ENCODE results near the gene ZFYVE9.
"Not testable (repeated sequence)": the region's sequence is repeated elsewhere in the genome, so short reads cannot be mapped to it uniquely, and the experiment has no call there.

Gene ZFYVE9

GRCh38 chr1:52142220-52143183, 613 bp downstream of the ZFYVE9 start:
- peak in 2 of 3 donors; percentile 16 to 20 for DNase-seq (ENCODE audit: low read depth in 2 of 3, low spot score in 1 of 3)

DNA sequence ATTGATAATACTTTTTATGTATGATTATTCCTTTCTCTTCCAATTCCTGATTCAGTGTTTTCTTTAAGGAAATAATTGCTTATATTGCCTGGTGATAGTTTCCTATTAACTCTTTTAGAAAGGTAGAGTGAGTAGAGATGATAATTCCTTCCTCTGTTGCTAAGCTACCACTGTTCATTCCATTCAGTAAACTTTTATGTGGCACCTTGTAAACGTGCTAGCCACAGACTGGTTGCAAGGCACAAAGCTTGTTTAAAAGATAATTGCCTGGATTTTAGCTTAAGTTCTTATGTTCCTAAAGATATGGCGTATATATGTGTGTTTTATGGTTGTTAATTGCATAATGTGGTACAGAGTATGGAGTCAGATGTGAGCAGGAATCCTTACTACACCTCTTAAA, 3.2 kb downstream of the ZFYVE9 start:
- DNase-seq (ENCODE audit: low read depth in 2 of 3, low spot score in 1 of 3) = no peak

DNA sequence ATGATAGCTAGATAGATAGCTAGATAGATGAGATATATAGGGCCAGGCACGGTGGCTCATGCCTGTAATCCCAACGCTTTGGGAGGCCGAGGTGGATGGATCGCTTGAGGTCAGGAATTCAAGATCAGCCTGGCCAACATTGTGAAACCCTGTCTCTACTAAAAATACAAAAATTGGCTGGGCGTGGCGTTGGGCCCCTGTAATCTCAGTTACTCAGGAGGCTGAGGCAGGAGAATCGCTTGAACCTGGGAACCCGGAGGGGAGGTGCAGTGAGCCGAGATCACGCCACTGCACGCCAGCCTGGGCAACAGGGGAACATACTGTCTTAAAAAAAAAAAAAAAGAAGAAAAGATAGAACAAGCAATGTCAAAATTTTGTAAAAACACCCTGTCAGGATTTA, 8.6 kb downstream of the ZFYVE9 start:
- not testable (repeated sequence) for DNase-seq (ENCODE audit: low read depth in 2 of 3, low spot score in 1 of 3)

- no peak for DNase-seq (ENCODE audit: low read depth in 2 of 3, low spot score in 1 of 3)
Measured at GRCh38 chr1:52150946-52151345, 9.1 kb downstream of the ZFYVE9 start.

DNA sequence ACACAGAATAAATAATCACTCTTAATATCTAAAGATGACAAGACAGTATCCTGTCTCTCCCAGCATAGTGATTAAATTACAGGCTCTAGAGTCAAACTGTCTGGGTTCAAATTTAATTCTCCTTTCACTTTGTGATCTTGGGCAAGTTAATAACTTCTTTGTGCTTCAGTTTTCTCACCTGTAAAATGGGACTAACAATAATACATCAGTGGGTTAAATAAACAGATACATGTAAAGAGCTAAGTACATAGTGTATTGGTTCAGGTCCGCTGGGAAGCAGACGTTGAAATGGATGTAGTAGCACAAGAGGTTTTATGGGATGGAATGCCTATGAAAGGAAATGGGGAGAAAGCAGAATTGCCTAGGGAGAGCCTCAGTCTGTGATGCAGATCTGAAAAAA, 10.7 kb downstream of the ZFYVE9 start:
- DNase-seq (ENCODE audit: low read depth in 2 of 3, low spot score in 1 of 3) = no peak

DNA sequence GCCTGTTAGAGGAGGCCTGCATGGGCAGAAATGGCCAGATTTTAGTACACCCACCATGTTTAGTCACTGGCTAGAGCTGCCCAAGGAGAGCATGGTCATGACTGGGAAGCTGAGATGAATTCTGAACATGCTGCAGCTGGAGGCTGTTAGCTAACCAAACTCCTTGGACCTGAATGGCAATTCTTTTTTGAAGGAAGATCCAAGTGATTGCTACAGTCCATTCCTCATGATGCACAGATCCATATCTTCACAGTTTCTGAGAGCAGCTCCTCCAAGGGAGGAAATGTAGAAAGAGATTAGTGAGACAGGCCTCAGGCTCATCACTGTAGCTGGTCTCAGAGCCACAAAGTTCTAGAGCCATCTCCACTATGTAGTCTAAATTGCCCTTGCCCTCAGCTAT, 11.1 kb downstream of the ZFYVE9 start:
- DNase-seq (ENCODE audit: low read depth in 2 of 3, low spot score in 1 of 3) = no peak

DNA sequence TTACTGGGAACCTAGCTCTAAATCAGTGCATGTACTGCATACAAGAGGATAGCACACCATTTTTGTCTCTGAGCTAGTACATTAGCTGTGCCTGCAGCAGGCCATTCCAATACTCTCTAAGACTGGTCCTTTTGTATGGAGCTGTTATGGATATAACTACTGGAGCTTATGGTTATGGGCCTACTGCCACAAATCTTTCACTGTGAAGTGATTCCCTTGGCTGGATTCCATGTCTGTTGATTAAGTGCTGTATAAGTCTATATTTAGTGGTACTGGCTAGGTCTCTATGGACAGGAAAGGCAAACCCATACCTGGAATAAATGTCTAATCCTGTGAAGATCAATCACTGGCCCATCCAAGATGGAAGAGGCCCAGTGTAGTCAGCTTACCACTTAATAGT, 12.0 kb downstream of the ZFYVE9 start:
- no peak for DNase-seq (ENCODE audit: low read depth in 2 of 3, low spot score in 1 of 3)

DNA sequence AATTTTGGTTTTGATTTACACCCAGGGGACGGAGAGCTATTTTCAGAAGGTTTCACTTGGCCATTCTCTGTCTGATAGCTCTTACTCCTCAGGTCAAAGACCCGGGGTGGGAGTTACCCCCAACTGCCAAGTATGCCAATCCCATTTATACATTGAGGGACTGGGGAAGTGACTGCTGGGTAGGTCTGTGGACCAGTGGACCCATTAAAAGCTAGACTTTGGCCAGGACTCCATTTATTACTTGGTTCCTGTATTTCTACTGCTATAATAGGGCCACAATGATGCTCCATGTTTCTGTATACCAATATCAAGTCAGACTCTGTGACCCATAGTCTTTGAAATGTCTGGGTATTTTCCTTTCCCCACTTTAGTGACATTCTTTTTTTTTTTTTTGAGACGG, 14.6 kb downstream of the ZFYVE9 start:
- DNase-seq (ENCODE audit: low read depth in 2 of 3, low spot score in 1 of 3) = no peak

DNA sequence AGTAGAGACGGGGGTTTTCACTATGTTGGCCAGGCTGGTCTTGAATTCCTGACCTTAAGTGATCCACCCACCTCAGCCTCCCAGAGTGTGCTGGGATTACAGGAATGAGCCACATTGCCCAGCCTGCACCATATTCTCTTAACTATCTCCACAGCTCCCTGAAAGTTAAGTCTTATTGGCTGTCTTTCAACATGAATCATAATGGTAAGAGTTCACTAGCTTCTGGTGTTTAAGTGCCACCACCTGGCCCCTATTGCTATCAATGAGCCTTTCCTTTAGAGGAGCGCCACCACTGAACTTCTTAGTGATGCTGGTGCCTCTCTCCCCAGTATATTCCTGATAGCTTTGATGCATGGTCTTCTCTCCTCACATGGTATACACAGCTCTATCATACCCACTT, 15.7 kb downstream of the ZFYVE9 start:
- DNase-seq (ENCODE audit: low read depth in 2 of 3, low spot score in 1 of 3) = no peak

DNA sequence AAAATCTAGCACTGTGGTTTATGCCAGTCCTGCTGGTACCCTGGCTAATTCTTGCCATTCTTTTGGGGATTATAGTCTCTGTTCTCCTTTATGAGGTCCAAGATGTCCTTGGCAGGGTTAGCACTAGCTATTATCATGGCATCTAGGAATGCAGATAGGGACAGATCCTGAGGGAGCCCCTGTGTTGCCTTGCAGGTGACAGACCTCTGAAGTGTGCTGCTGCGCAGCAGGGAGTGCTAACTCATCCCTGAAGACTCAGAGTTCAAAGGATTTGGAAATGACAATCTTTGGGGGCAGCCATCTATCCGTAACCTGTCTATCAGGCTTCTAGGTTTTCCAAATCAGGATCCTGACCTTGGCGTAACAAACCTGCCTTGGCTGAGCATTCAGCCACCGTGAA, 16.3 kb downstream of the ZFYVE9 start:
- no peak for DNase-seq (ENCODE audit: low read depth in 2 of 3, low spot score in 1 of 3)

GRCh38 chr1:52159033-52159789, 17.3 kb downstream of the ZFYVE9 start:
- DNase-seq (ENCODE audit: low read depth in 2 of 3, low spot score in 1 of 3) = no peak

DNA sequence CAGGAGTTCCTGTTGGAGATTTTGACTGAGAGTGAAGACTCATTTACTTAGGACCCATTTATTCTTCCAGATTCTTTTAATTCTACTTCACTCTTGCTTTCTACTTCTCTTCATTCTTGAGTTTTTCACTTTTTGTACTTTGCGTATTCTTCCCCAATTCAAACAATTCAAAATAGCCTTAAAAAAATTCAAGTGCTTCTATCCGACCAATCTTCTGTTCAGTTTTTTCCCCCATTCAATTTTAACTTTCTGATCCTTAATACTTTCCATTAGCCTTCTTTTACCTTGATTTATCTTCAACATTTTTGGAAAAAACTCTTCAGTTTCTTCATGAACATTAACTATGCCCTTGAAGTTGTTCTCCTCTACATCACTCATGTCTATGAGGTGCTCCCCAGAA, 21.1 kb downstream of the ZFYVE9 start:
- DNase-seq (ENCODE audit: low read depth in 2 of 3, low spot score in 1 of 3) = no peak

- DNase-seq (ENCODE audit: low read depth in 2 of 3, low spot score in 1 of 3) = no peak
Measured at GRCh38 chr1:52164604-52165003, 22.7 kb downstream of the ZFYVE9 start.

DNA sequence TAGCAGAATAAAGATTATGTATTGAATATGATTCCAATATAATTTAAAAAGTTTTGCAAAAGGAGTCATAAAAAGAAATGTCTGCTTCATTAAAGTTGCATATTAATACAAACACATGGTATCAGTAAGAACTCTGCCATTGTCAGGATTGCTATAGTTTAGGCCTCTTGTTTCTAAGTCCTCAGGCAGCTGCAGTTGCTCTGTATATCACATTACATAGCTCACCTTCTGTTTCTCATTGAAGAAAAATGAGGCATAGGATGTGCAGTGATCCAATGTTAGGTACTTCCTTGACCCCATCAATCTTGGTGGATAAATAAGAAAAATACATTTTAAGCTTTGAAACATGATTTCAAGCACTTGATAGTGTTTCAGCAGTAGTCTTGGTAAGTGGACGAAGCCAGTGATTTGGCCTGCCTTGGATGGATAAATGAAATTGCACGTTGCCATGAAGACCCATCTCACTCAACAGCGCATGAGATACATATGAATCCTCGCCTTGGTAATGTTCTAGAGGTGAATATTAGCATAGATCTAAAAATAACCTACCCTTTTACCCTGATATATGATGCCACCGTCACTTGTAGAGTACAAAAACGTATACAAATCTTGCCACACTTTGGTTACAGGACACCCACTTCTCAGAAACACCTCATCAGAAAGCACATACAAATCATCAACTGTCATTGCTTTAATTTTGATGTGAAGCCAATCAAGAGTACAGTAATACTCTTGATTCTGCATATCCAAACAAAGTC, 25.3 kb downstream of the ZFYVE9 start:
- DNase-seq (ENCODE audit: low read depth in 2 of 3, low spot score in 1 of 3) = no peak

DNA sequence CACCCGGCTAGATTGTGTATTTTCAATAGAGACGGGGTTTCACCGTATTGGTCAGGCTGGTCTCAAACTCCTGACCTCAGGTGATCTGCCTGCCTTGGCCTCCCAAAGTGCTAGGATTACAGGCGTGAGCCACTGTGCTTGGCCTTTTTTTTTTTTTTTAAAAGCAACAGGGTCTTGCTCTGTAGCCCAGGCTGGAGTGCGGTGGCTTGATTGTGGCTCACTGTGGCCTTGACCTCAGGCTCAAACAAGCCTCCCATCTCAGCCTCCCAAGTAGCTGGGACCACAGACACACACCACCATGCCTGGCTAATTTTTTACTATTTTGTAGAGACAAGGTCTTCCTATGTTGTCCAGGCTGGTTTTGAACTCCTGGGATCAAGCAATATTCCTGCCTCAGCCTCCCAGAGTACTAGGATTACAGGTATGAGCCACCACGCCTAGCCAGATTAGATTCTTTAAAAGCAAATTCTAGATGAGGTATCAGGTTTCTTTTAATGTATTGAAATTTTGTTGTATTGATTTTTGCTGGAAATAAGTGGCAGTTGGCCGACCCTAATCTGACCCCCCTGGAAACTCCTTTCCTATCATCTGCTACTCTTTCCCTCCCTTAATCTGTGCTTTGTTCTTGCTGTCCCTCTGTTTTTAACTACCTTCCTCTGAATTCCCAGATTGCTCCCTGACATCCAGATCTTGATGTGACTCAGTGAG, 26.6 kb downstream of the ZFYVE9 start:
- DNase-seq (ENCODE audit: low read depth in 2 of 3, low spot score in 1 of 3) = no peak

- not testable (repeated sequence) for DNase-seq (ENCODE audit: low read depth in 2 of 3, low spot score in 1 of 3)
Measured at GRCh38 chr1:52171149-52171548, 29.3 kb downstream of the ZFYVE9 start.

DNA sequence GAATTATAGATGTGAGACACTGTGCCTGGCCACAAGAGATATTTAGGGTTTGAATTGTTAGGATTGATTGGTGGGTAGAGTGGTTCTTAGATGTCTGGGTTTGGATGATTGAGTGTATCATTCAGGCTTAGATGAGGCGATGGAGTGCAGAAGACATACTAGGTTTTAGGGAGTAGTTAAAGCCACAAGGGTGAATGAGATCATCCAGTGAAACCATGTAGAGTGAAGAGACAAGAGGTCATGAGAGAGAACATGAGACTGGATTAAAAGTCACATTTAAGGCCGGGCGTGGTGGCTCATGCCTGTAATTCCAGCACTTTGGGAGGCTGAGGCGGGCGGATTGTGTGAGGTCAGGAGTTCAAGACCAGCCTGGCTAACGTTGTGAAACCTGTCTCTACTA, 37.2 kb downstream of the ZFYVE9 start:
- DNase-seq (ENCODE audit: low read depth in 2 of 3, low spot score in 1 of 3) = no peak

- no peak for DNase-seq (ENCODE audit: low read depth in 2 of 3, low spot score in 1 of 3)
Measured at GRCh38 chr1:52180176-52180575, 38.3 kb downstream of the ZFYVE9 start.

DNA sequence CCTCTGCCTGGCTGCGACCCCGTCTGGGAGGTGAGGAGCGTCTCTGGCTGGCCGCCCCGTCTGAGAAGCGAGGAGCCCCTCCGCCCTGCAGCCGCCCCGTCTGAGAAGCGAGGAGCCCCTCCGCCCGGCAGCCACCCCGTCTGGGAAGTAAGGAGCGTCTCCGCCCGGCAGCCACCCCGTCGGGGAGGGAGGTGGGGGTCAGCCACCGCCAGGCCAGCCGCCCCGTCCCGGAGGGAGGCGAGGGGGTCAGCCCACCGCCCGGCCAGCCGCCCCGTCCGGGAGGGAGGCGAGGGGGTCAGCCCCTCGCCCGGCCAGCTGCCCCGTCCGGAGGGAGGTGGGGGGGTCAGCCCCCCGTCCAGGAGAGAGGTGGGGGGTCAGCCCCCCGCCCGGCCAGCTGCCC, 39.9 kb downstream of the ZFYVE9 start:
- not testable (repeated sequence) for DNase-seq (ENCODE audit: low read depth in 2 of 3, low spot score in 1 of 3)

GRCh38 chr1:52182328-52182727, 40.4 kb downstream of the ZFYVE9 start:
- not testable (repeated sequence) for DNase-seq (ENCODE audit: low read depth in 2 of 3, low spot score in 1 of 3)

DNA sequence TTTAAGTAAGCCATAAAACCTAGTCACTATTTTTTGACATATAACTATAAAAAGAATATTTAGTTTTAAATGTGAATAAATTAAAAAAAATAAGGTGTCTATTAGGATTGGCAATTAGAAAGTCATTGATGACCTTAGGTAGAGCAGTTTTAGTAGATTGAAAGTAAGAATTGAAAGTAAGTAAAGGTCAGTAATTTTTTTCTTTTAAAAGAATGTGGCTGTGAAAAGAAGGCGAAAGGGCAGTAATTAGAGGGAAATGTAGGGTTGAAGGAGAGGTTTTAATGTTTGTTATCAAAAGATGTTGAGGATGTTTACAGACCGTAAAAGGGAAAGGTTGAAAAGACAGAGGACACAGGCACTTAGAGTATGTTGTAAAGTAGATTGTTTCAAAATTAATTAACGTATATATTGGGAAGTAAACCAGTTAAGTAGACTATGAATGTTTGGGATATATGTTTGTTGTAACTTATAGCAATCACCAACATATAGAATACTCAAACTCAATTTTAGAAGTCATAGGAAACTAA, 41.0 kb downstream of the ZFYVE9 start:
- DNase-seq (ENCODE audit: low read depth in 2 of 3, low spot score in 1 of 3) = no peak

Data from stimulated activated CD4-positive, alpha-beta T cell treated with anti-CD3 and anti-CD28 coated beads, Interleukin-12 subunit alpha, Interleukin-12 subunit beta, amount 100 ng/mL, for 48 hours (primary cell).